Heart left ventricle (tissue), 13 donors: ENCODE results near the gene C12orf60.

Experiments
- CTCF ChIP-seq, 12 donors: fragments of 200-600 bp; sonication (generic) in 4 of 12; IDR thresholded peaks; one replicate each; pipeline versions ENCODE4 v1.5.0 to v1.8.0; 2018 to 2022; ENCODE audit warnings: antibody characterized with exemption in 12 of 12, mild to moderate bottlenecking in 5 of 12
- POLR2A ChIP-seq, 2 donors: fragments of 450-650 bp; IDR thresholded peaks; one replicate each; pipeline ENCODE4 v1.6.1; 2017; ENCODE audit warnings: antibody characterized with exemption in 2 of 2, mild to moderate bottlenecking in 2 of 2, moderate library complexity in 2 of 2
- donor health status: ischemic (EF 13 %, LVEDD 7.1; RV severe dilation, severe dysfunction).
- donor health status: DM: no; HTN: yes; CAD: no.
- donor health status: DM: no; HTN: no; CAD: no.
- donor health status: ischemic (EF 25% LVEDD 6.9; RV normal size, moderate dysfunction).
- donor health status: ischemic (EF 25% LVEDD 5.7; RV mildly dilated, moderate dysfunction).
- donor health status: ischemic (EF 35%, LVEDD 5.7; RV mildly dilated, moderate dysfunction).
- donor health status: nonischemic (EF 11% LVEDD 7.7; RV severe dilation, severe dysfunction).
- donor health status: DM: yes; HTN: yes; CAD: no.
- donor health status: PGD.
- donor health status: ischemic (EF 29% LVEDD 5.4; RV normal size, mild dysfunction).
- donor health status: nonischemic (EF 23%, LVEDD 6.1; RV moderate dilation, normal function).

- TF ChIP-seq CTCF (IDR thresholded peaks at IDR 0.05) (no peak), POLR2A (IDR thresholded peaks at IDR 0.05) (no peak)
These were observed 1.2 kb upstream of the C12orf60 start for GRCh38 chr12:14802247-14802646.
